Stimulated activated CD8-positive, alpha-beta memory T cell treated with anti-CD3 and anti-CD28 coated beads, Interleukin-2, amount 100 ng/mL, for 48 hours (primary cell): Measurements from ENCODE around the gene RFC4.
A peak's percentile ranks its signal among the peaks of the same experiment; 100 is the strongest.
"Not testable (repeated sequence)": the region's sequence is repeated elsewhere in the genome, so short reads cannot be mapped to it uniquely, and the experiment has no call there.

Experiments used
- DNase-seq, 2 donors: peaks; one replicate each; pipeline ENCODE4 v3.0.0-alpha.2; 2020; ENCODE audit warnings: low read depth in 2 of 2

The RFC4 gene

GRCh38 chr3:186806089-186807055 lies at the start of gene RFC4:
Gene RFC4 (minus strand): TSS chr3:186806482. CDS start chr3:186804713, 1,769 bp downstream.
- peak; percentile 82 to 85 for DNase-seq

GRCh38 chr3:186854954-186855353 lies 48.7 kb upstream of the RFC4 start:
- no peak for DNase-seq

GRCh38 chr3:186854146-186854545 lies 47.9 kb upstream of the RFC4 start:
- no peak for DNase-seq

- no peak for DNase-seq
Measured at GRCh38 chr3:186852994-186853393, 46.7 kb upstream of the RFC4 start.

GRCh38 chr3:186851835-186852234 lies 45.6 kb upstream of the RFC4 start:
- not testable (repeated sequence) for DNase-seq

- DNase-seq: no peak
Measured at GRCh38 chr3:186849374-186849975, 43.2 kb upstream of the RFC4 start.

GRCh38 chr3:186847437-186847836 lies 41.2 kb upstream of the RFC4 start:
- DNase-seq: no peak

GRCh38 chr3:186845756-186846155 lies 39.5 kb upstream of the RFC4 start:
- no peak for DNase-seq

- no peak for DNase-seq
Measured at GRCh38 chr3:186844908-186845307, 38.6 kb upstream of the RFC4 start.

GRCh38 chr3:186843039-186843432 lies 36.8 kb upstream of the RFC4 start:
- DNase-seq: no peak

GRCh38 chr3:186842426-186843038 lies 36.2 kb upstream of the RFC4 start, which contains the start of gene ADIPOQ:
Gene ADIPOQ (plus strand): TSS chr3:186842710. CDS start chr3:186853059, 10,349 bp downstream.
- DNase-seq: no peak

- DNase-seq: no peak
Measured at GRCh38 chr3:186841620-186842019, 35.3 kb upstream of the RFC4 start.

GRCh38 chr3:186839874-186840641 lies 33.8 kb upstream of the RFC4 start:
- no peak for DNase-seq

- no peak for DNase-seq
Measured at GRCh38 chr3:186832276-186832675, 26.0 kb upstream of the RFC4 start.

- no peak for DNase-seq
Measured at GRCh38 chr3:186831798-186832197, 25.5 kb upstream of the RFC4 start.

GRCh38 chr3:186828340-186828739 lies 22.1 kb upstream of the RFC4 start:
- DNase-seq: no peak

- peak; percentile 74 to 83 for DNase-seq
Measured at GRCh38 chr3:186826976-186827857, 20.9 kb upstream of the RFC4 start.

GRCh38 chr3:186826410-186826975 lies 20.2 kb upstream of the RFC4 start:
- DNase-seq: no peak

- no peak for DNase-seq
Measured at GRCh38 chr3:186825872-186826409, 19.7 kb upstream of the RFC4 start.

- DNase-seq: peak; percentile 36 to 38
Measured at GRCh38 chr3:186825294-186825821, 19.1 kb upstream of the RFC4 start.
